HFFc6 (cell line): Measurements from ENCODE around the gene CSN3. TPM values are rescaled to one million over a fixed set of nuclear protein-coding genes. Genes with fewer than 3 reads are reported as not detected.
"Not testable (repeated sequence)": the region's sequence is repeated elsewhere in the genome, so short reads cannot be mapped to it uniquely, and the experiment has no call there.

ENCODE experiments used
- DNase-seq: peaks from one replicate; pipeline ENCODE4 v3.0.0-alpha.2; 2018
- H3K27ac Mint-ChIP-seq: 2 replicates; pipeline ENCODE4 v1.8.0; 2020; ENCODE audit warnings: mild to moderate bottlenecking, mixed read lengths
- H3K27me3 Mint-ChIP-seq: 2 replicates; pipeline ENCODE4 v1.8.0; 2021; ENCODE audit warnings: mild to moderate bottlenecking, moderate library complexity, mixed read lengths; ENCODE audit not compliant: insufficient read depth
- H3K36me3 Mint-ChIP-seq: 2 replicates; pipeline ENCODE4 v1.8.0; 2021; ENCODE audit warnings: low read depth, mixed read lengths
- H3K4me1 Mint-ChIP-seq: 2 replicates; pipeline ENCODE4 v1.8.0; 2020; ENCODE audit warnings: low read depth, mixed read lengths
- H3K4me3 Mint-ChIP-seq: 2 replicates; pipeline ENCODE4 v1.8.0; 2020; ENCODE audit warnings: mild to moderate bottlenecking, moderate library complexity, mixed read lengths
- H3K9me3 Mint-ChIP-seq: 2 replicates; pipeline ENCODE4 v1.8.0; 2020; ENCODE audit warnings: mild to moderate bottlenecking, mixed read lengths
- CTCF ChIP-seq: fragments of 200-600 bp; sonication (generic); IDR thresholded peaks from 2 replicates; pipeline ENCODE4 v1.5.0; 2021; ENCODE audit warnings: antibody characterized with exemption, mild to moderate bottlenecking
- total RNA-seq, 6 experiments: library from RNA; stranded (reverse); fragmentation: NEBNext Ultra II Directional; extraction: Animal tissue kit (Norgen Biotek cat#: 25700); gene quantifications; 2 replicates in 1 of 6; 3 replicates in 5 of 6; pipeline ENCODE4 v1.2.3, GENCODE V29; 2021

CSN3 gene
- total RNA-seq, 6 experiments from 2014 or later, result not detected

- not testable (repeated sequence) for H3K4me3 Mint-ChIP-seq, H3K4me1 Mint-ChIP-seq, H3K27me3 Mint-ChIP-seq, DNase-seq, H3K36me3 Mint-ChIP-seq, H3K27ac Mint-ChIP-seq
- H3K9me3 Mint-ChIP-seq, result peaks cover 24% of the 10 kb centered on the region; the same call in 1 of the 2 replicates
These were observed 21.0 kb upstream of the CSN3 start for GRCh38 chr4:70221389-70221788.

GRCh38 chr4:70221818-70222217, 20.6 kb upstream of the CSN3 start:
- H3K27ac Mint-ChIP-seq, H3K27me3 Mint-ChIP-seq, H3K4me1 Mint-ChIP-seq, DNase-seq, H3K4me3 Mint-ChIP-seq, H3K36me3 Mint-ChIP-seq: not testable (repeated sequence)
- peaks cover 24% of the 10 kb centered on the region for H3K9me3 Mint-ChIP-seq

GRCh38 chr4:70225824-70226223, 16.6 kb upstream of the CSN3 start, which contains the start of gene FDCSP:
Gene FDCSP (plus strand): TSS chr4:70226124. CDS start chr4:70231195, 5,071 bp downstream.
- no peaks in the 10 kb centered on the region for H3K4me1 Mint-ChIP-seq
- no peak within 1 kb of the TSS for H3K27ac Mint-ChIP-seq
- TF ChIP-seq CTCF, result no peak
- H3K9me3 Mint-ChIP-seq, result peaks cover 13% of the 10 kb centered on the region
- no peak within 1 kb of the TSS for H3K4me3 Mint-ChIP-seq
- no peak for DNase-seq
- no peaks in the 10 kb centered on the region for H3K27me3 Mint-ChIP-seq
- no peaks in the 10 kb centered on the region for H3K36me3 Mint-ChIP-seq

- Mint-ChIP-seq H3K9me3 (peaks cover 32% of the 10 kb centered on the region), H3K27me3 (no peaks in the 10 kb centered on the region), H3K4me3 (no peak overlapping the region), H3K4me1 (no peaks in the 10 kb centered on the region), H3K36me3 (no peaks in the 10 kb centered on the region; the same call in 1 of the 2 replicates), H3K27ac (no peak overlapping the region)
- TF ChIP-seq CTCF, result no peak
- no peak for DNase-seq
These were observed 6.3 kb upstream of the CSN3 start for GRCh38 chr4:70236125-70236524.

GRCh38 chr4:70239131-70239883, 3.1 kb upstream of the CSN3 start:
- no peak overlapping the region for H3K4me3 Mint-ChIP-seq
- H3K27me3 Mint-ChIP-seq, result no peaks in the 10 kb centered on the region
- peaks cover 35% of the 10 kb centered on the region for H3K9me3 Mint-ChIP-seq
- DNase-seq, result no peak
- H3K36me3 Mint-ChIP-seq, result no peaks in the 10 kb centered on the region; the same call in 1 of the 2 replicates
- no peak for TF ChIP-seq CTCF
- H3K27ac Mint-ChIP-seq, result no peak overlapping the region
- H3K4me1 Mint-ChIP-seq, result no peaks in the 10 kb centered on the region

- Mint-ChIP-seq H3K9me3 (peaks cover 34% of the 10 kb centered on the region), H3K27ac (no peak overlapping the region), H3K4me3 (no peak overlapping the region), H3K4me1 (no peaks in the 10 kb centered on the region), H3K36me3 (no peaks in the 10 kb centered on the region; the same call in 1 of the 2 replicates), H3K27me3 (no peaks in the 10 kb centered on the region)
- TF ChIP-seq CTCF, result no peak
- no peak for DNase-seq
These were observed 2.4 kb upstream of the CSN3 start for GRCh38 chr4:70239884-70240591.
